OCI-LY3 (cell line): ENCODE measurements around the gene CEP57L1.

Source experiments
- EZH2phosphoT487 ChIP-seq: fragments of 200-600 bp; shearing (Covaris generic); IDR thresholded peaks from 2 replicates; pipeline ENCODE4 v1.6.1; 2018; ENCODE audit warnings: antibody characterized with exemption, mixed run types, low read depth
- TF ChIP-seq, protein P1 (sequence below): fragments of 200-600, 300-600 bp; sonication (generic); IDR thresholded peaks from 2 replicates; pipeline ENCODE4 v1.5.1; 2014; ENCODE audit warnings: antibody characterized with exemption, low read length, low read depth

DNA sequence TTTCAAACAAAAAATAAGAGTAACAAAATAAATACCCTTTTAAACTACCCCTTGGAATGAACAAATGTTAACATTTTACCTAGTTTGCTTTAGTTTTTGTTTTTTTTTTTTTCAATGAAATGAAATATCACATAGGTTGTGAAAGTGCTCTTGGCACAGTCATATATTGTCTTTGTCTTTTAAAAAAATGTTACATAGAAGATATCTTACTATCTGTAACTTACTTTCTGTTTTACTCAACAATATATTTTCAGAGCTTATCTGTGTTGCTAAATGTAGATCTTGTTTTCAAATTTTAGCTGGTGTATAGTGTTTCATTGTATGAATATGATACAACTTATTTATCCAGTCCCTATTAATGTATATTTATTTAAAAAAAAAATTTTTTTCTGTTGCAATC is 8.6 kb downstream of the CEP57L1 start:
- no peak for TF ChIP-seq EZH2phosphoT487
- TF ChIP-seq, protein P1, sequence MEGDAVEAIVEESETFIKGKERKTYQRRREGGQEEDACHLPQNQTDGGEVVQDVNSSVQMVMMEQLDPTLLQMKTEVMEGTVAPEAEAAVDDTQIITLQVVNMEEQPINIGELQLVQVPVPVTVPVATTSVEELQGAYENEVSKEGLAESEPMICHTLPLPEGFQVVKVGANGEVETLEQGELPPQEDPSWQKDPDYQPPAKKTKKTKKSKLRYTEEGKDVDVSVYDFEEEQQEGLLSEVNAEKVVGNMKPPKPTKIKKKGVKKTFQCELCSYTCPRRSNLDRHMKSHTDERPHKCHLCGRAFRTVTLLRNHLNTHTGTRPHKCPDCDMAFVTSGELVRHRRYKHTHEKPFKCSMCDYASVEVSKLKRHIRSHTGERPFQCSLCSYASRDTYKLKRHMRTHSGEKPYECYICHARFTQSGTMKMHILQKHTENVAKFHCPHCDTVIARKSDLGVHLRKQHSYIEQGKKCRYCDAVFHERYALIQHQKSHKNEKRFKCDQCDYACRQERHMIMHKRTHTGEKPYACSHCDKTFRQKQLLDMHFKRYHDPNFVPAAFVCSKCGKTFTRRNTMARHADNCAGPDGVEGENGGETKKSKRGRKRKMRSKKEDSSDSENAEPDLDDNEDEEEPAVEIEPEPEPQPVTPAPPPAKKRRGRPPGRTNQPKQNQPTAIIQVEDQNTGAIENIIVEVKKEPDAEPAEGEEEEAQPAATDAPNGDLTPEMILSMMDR, result no peak
